ENCODE measurements around the gene ADK.

ADK gene

DNA sequence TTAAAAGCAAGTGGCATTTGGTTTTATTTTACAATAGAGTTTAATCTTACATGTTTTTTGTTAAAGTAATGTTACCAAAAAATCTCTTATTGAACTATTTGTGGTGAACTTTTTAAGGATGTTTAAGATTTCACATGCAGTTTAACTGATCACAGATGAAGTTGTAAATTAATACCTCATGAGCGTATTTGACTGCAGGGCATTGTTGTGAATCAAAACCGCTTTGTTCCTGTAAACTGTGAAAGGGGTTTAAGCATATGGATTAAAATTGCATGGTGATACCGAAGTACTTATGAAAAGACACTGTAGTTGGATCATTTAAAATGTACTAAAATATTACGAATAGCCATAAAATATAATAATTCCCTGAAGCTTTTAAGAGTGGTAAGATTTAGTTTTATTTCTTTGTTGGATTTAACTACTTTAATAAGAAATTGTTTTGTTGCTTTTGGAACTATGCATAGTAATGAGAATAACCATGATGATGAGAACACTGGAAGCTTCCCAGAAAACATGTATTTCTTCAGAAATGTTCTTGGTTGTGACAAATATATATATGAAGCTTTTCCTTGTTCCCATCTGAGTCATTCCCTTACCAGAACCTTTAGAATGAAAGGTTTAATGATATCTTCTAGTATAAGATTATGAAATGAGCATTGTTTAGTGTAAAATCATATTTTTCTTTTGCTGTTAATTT is 131.3 kb downstream of the ADK start:
- no peaks in the 10 kb centered on the region for H3K36me3 ChIP-seq
- H3K27ac ChIP-seq: no peak overlapping the region

DNA sequence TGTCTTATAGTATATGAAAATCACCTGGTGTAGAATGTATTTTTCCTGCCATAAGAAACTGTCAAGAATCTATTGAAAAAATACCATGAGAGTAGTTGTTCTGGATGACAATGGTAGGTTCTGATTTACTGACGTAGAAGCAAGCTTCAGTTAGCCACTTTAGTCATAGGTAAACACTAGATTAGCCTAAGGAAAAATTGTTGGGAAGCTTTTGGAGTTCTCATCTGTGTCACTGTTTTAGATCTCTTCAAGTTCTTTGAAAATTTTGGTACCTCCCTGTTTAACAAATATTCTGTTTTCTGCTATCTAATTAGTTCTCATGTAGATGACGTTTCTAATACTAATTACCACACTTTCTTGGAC is 131.8 kb downstream of the ADK start:
- Histone ChIP-seq H3K4me3 (ENCODE audit: low read depth in 1 of 2, low read length in 1 of 2) (no peak overlapping the region), H3K4me1 (ENCODE audit: control insufficient read depth in 1 of 2, insufficient read depth in 1 of 2, low read depth in 1 of 2, low read length in 1 of 2) (no peaks in the 10 kb centered on the region), H3K36me3 (no peaks in the 10 kb centered on the region), H3K27me3 (no peaks in the 10 kb centered on the region), H3K9me3 (no peaks in the 10 kb centered on the region), H3K27ac (no peak overlapping the region)
- TF ChIP-seq, protein P1, sequence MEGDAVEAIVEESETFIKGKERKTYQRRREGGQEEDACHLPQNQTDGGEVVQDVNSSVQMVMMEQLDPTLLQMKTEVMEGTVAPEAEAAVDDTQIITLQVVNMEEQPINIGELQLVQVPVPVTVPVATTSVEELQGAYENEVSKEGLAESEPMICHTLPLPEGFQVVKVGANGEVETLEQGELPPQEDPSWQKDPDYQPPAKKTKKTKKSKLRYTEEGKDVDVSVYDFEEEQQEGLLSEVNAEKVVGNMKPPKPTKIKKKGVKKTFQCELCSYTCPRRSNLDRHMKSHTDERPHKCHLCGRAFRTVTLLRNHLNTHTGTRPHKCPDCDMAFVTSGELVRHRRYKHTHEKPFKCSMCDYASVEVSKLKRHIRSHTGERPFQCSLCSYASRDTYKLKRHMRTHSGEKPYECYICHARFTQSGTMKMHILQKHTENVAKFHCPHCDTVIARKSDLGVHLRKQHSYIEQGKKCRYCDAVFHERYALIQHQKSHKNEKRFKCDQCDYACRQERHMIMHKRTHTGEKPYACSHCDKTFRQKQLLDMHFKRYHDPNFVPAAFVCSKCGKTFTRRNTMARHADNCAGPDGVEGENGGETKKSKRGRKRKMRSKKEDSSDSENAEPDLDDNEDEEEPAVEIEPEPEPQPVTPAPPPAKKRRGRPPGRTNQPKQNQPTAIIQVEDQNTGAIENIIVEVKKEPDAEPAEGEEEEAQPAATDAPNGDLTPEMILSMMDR (IDR thresholded peaks at IDR 0.05): no peak

More for the DNA sequence above, 131.3 kb downstream of the ADK start:
- Histone ChIP-seq H3K4me3 (ENCODE audit: low read depth in 1 of 2, low read length in 1 of 2) (no peak overlapping the region), H3K4me1 (ENCODE audit: control insufficient read depth in 1 of 2, insufficient read depth in 1 of 2, low read depth in 1 of 2, low read length in 1 of 2) (no peaks in the 10 kb centered on the region), H3K27me3 (no peaks in the 10 kb centered on the region), H3K9me3 (no peaks in the 10 kb centered on the region)
- TF ChIP-seq, protein P1 (IDR thresholded peaks at IDR 0.05): no peak

DNA sequence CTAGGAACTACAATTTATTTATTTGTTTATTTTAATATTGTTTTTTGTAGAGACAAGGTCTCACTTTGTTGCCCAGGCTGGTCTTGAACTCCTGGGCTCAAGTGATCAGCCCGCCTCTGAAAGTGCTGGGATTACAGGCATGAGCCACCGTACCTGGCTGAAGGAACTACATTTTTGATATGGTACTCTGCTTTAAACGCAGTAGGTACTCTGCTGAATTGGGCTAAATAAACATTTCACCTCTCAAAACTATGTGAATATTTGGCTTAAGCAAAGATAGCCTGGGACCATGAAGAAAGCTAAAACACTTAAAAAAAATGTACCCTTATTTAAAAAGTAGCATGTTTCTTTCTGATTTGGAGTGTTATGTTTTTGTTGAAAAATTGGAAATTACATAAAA is 138.2 kb downstream of the ADK start:
- H3K4me3 ChIP-seq (ENCODE audit: low read depth in 1 of 2, low read length in 1 of 2): no peak overlapping the region
- no peaks in the 10 kb centered on the region for H3K36me3 ChIP-seq
- no peaks in the 10 kb centered on the region for H3K4me1 ChIP-seq (ENCODE audit: control insufficient read depth in 1 of 2, insufficient read depth in 1 of 2, low read depth in 1 of 2, low read length in 1 of 2)
- H3K27me3 ChIP-seq: no peaks in the 10 kb centered on the region
- TF ChIP-seq, protein P1 (IDR thresholded peaks at IDR 0.05): no peak
- H3K27ac ChIP-seq: no peak overlapping the region
- H3K9me3 ChIP-seq: no peaks in the 10 kb centered on the region

DNA sequence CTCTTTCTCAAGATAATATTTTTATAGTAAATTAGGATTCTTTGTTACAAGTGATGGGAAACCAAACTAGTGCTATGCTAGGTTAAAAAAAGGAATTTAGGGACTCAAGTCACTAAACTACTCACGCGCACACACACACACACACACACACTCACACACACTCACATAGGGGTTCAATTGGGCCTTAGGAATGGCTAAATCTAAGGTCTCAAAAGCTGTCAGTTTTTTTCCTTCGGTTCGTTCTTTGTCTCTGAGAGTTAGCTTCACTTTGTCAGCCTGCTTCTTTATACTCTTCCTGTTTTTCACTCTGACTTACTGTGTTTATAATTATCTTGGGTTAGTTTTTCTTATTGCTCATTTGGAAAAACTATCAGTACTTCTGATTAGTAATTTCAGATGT is 138.9 kb downstream of the ADK start:
- Histone ChIP-seq H3K4me1 (ENCODE audit: control insufficient read depth in 1 of 2, insufficient read depth in 1 of 2, low read depth in 1 of 2, low read length in 1 of 2) (no peaks in the 10 kb centered on the region), H3K36me3 (no peaks in the 10 kb centered on the region), H3K27ac (no peak overlapping the region), H3K27me3 (no peaks in the 10 kb centered on the region), H3K4me3 (ENCODE audit: low read depth in 1 of 2, low read length in 1 of 2) (no peak overlapping the region), H3K9me3 (no peaks in the 10 kb centered on the region)
- TF ChIP-seq, protein P1 (IDR thresholded peaks at IDR 0.05): no peak

DNA sequence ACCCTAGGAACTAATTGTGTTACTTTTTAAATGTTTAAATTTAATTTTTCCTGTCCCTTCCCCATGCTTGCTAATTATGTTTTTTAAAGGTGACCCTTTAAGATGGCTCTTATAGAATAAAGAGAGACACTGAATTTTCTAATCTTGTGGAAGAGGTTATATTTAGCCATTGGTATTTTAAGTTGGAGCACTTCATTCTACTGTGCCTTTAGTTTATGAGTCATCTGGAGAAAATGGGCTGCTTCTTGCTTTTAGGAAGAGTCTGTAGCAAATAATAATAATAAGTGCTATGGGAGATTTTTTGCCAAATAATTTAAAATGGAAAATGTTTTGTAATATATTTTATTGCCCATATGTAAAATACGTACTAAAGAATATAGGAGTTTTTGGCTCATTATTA is 139.7 kb downstream of the ADK start:
- Histone ChIP-seq H3K36me3 (no peaks in the 10 kb centered on the region), H3K27ac (no peak overlapping the region), H3K4me1 (ENCODE audit: control insufficient read depth in 1 of 2, insufficient read depth in 1 of 2, low read depth in 1 of 2, low read length in 1 of 2) (no peaks in the 10 kb centered on the region), H3K9me3 (no peaks in the 10 kb centered on the region), H3K4me3 (ENCODE audit: low read depth in 1 of 2, low read length in 1 of 2) (no peak overlapping the region), H3K27me3 (no peaks in the 10 kb centered on the region)
- TF ChIP-seq, protein P1 (IDR thresholded peaks at IDR 0.05): no peak

All from neutrophil (primary cell).